Calu3 (cell line): ENCODE measurements around the gene DSCAM. TPM values are rescaled to one million over a fixed set of nuclear protein-coding genes. Genes with fewer than 3 reads are reported as not detected.

Experiments
- BruUV-seq: library from RNA; stranded (reverse); fragments of 400-500 nt; replicated peaks from 2 replicates; lab custom pipeline; 2021; lab: Mats Ljungman, UMichigan
- CTCF ChIA-PET: fragments of 300-600 bp; sonication (Branson Sonifier 250); formaldehyde crosslinking; loops from one replicate; lab custom pipeline; 2022; ENCODE audit warnings: antibody characterized with exemption; lab: Charles Lee
- DNase-seq: peaks from one replicate; pipeline ENCODE4 v3.0.0; 2022
- H3K27ac Mint-ChIP-seq: one replicate; pipeline ENCODE4 v1.8.0; 2022; ENCODE audit warnings: mixed read lengths; ENCODE audit not compliant: unreplicated experiment
- H3K27me3 Mint-ChIP-seq: one replicate; pipeline ENCODE4 v1.8.0; 2022; ENCODE audit warnings: mixed read lengths; ENCODE audit not compliant: unreplicated experiment
- H3K36me3 Mint-ChIP-seq: one replicate; pipeline ENCODE4 v1.8.0; 2022; ENCODE audit warnings: mild to moderate bottlenecking, moderate library complexity, mixed read lengths; ENCODE audit not compliant: insufficient read depth, unreplicated experiment
- H3K4me1 Mint-ChIP-seq: one replicate; pipeline ENCODE4 v1.8.0; 2022; ENCODE audit warnings: mild to moderate bottlenecking, low read depth, mixed read lengths; ENCODE audit not compliant: unreplicated experiment
- H3K4me3 Mint-ChIP-seq: one replicate; pipeline ENCODE4 v1.8.0; 2022; ENCODE audit warnings: mild to moderate bottlenecking, low read depth, moderate library complexity, mixed read lengths; ENCODE audit not compliant: unreplicated experiment
- H3K9me3 Mint-ChIP-seq: one replicate; pipeline ENCODE4 v1.8.0; 2022; ENCODE audit warnings: low read depth, mixed read lengths; ENCODE audit not compliant: unreplicated experiment
- intact Hi-C: fragments of 100-400 bp; cut with micrococcal nuclease; formaldehyde crosslinking; loops from one replicate; pipeline ENCODE4 v1.10.0; 2022; ENCODE audit not compliant: unreplicated experiment
- total RNA-seq: library from RNA; stranded (reverse); gene quantifications from 2 replicates; pipeline ENCODE4 v1.2.3, GENCODE V29; 2022
- TF ChIP-seq, protein P1 (sequence below): fragments of 200-600 bp; IDR thresholded peaks from one replicate; pipeline ENCODE4 v1.8.0; 2022; ENCODE audit warnings: antibody characterized with exemption; ENCODE audit not compliant: unreplicated experiment

Gene DSCAM
- total RNA-seq, 1 experiment from 2014 or later = not detected

DNA sequence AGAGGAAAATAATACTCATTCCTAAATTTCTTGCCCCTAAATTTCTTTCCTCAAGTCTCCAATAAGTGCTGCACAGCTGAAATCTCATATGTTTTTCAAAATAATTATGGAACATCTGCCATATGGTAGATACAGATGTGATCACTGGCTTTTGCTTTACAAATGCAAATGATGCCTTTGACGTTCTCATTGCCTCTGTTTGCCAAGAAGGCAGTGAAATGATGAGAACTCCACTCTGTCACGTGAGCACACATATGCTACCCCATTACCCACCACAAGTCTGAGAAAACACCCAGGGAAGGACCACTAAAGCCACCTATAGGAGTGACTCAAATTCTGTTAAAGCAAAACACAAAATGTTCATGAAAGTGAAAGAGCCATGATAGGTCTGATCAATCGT is 43.9 kb downstream of the DSCAM start:
- no peaks in the 10 kb centered on the region for H3K36me3 Mint-ChIP-seq
- H3K9me3 Mint-ChIP-seq = peaks cover 17% of the 10 kb centered on the region
- H3K4me3 Mint-ChIP-seq = no peak overlapping the region
- no peak overlapping the region for H3K27ac Mint-ChIP-seq
- TF ChIP-seq, protein P1, sequence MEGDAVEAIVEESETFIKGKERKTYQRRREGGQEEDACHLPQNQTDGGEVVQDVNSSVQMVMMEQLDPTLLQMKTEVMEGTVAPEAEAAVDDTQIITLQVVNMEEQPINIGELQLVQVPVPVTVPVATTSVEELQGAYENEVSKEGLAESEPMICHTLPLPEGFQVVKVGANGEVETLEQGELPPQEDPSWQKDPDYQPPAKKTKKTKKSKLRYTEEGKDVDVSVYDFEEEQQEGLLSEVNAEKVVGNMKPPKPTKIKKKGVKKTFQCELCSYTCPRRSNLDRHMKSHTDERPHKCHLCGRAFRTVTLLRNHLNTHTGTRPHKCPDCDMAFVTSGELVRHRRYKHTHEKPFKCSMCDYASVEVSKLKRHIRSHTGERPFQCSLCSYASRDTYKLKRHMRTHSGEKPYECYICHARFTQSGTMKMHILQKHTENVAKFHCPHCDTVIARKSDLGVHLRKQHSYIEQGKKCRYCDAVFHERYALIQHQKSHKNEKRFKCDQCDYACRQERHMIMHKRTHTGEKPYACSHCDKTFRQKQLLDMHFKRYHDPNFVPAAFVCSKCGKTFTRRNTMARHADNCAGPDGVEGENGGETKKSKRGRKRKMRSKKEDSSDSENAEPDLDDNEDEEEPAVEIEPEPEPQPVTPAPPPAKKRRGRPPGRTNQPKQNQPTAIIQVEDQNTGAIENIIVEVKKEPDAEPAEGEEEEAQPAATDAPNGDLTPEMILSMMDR = no peak
- intact Hi-C loops = no loop called here
- no peaks in the 10 kb centered on the region for H3K4me1 Mint-ChIP-seq
- CTCF ChIA-PET = no interaction called here
- no TSS peak for BruUV-seq
- H3K27me3 Mint-ChIP-seq = no peaks in the 10 kb centered on the region
- DNase-seq = no peak

DNA sequence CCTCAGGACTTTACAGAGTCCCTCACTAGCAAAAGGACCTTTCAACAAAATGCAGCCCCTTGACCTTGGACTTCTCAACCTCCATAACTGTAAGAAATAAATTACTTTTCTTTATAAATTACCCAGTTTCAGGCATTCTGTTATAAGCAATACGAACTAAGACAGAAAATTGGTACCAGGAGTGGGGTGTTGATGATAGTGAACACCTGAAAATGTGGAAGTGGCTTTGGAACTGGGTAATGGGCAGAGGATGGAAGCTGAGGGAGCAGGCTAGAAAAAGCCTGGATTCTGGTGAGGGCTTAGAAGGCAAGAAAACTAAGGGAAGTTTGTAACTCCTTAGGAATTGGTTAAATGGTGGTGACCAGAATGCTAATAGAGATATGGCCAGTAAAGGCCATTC is 46.8 kb downstream of the DSCAM start:
- H3K4me3 Mint-ChIP-seq = no peak overlapping the region
- H3K27ac Mint-ChIP-seq = no peak overlapping the region
- intact Hi-C loops = no loop called here
- DNase-seq = no peak
- BruUV-seq = no TSS peak
- CTCF ChIA-PET = no interaction called here
- H3K9me3 Mint-ChIP-seq = peaks cover 15% of the 10 kb centered on the region
- no peaks in the 10 kb centered on the region for H3K36me3 Mint-ChIP-seq
- no peaks in the 10 kb centered on the region for H3K27me3 Mint-ChIP-seq
- TF ChIP-seq, protein P1 = no peak
- H3K4me1 Mint-ChIP-seq = no peaks in the 10 kb centered on the region

DNA sequence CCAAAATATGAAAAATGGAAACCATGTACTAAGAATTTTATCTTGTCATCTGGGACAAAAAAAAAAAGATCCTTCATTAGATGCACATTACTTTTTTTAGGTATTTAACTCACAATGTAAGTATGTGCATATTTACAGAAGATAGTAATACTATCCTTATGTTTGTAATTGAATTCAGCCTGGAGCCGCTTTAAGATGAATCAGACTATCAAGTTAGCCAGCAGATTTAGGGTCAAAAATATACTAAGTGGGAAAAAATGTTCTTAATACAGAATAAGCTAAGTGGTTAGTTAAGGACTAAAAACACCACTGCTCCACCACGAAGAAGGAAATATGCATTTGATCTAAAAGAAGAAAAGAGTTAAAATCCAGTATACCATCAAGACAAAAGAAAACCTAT is 49.1 kb downstream of the DSCAM start:
- DNase-seq = no peak
- TF ChIP-seq, protein P1 = no peak

DNA sequence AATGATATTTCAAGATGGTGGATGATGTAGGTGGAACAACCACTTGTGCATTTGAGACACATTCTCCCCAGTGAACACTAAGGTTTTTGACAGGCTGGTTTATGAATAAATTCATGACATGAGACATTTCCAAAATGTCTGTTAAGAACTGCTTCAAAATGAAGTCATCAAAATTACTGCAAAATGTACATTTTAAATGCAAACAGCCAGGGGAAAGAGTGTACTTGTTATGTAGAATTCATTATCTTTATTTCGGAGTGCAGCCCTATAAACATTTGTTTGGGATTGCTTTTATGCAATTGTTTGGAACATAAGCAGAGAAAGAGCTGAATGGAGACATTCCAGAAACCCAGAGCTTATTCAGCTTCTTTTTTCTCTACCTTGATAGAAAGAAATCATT is 49.5 kb downstream of the DSCAM start:
- DNase-seq = no peak
- TF ChIP-seq, protein P1 = no peak
- H3K9me3 Mint-ChIP-seq = peaks cover 9% of the 10 kb centered on the region
- intact Hi-C loops = no loop called here
- CTCF ChIA-PET = no interaction called here
- H3K4me1 Mint-ChIP-seq = no peaks in the 10 kb centered on the region
- H3K27me3 Mint-ChIP-seq = no peaks in the 10 kb centered on the region
- BruUV-seq = no TSS peak
- H3K36me3 Mint-ChIP-seq = no peaks in the 10 kb centered on the region
- H3K27ac Mint-ChIP-seq = no peak overlapping the region
- H3K4me3 Mint-ChIP-seq = no peak overlapping the region

More for the DNA sequence above, 49.1 kb downstream of the DSCAM start:
- Mint-ChIP-seq H3K4me3 (no peak overlapping the region), H3K27me3 (no peaks in the 10 kb centered on the region), H3K27ac (no peak overlapping the region), H3K9me3 (peaks cover 5% of the 10 kb centered on the region), H3K4me1 (no peaks in the 10 kb centered on the region), H3K36me3 (no peaks in the 10 kb centered on the region)
- intact Hi-C loops = no loop called here
- CTCF ChIA-PET = no interaction called here
- BruUV-seq = no TSS peak

DNA sequence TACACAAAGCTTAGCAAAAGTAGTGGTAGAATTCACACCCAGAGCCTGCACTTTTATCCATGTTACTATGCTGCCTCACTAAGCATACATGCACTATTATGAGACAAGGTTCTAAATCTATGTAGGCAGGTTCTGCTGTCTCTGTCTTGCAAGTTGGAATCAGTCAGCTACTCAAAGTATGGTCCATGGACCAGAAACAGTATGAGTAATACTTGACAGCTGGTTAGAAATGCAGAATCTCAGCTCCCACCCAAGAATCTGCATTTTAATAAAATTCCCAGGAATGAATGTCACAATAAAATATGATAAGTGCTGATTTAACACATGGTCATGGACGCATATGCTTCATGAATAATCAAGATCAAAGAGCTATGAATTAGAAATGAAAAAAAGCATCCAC is 50.5 kb downstream of the DSCAM start:
- CTCF ChIA-PET = no interaction called here
- H3K36me3 Mint-ChIP-seq = no peaks in the 10 kb centered on the region
- intact Hi-C loops = no loop called here
- no peak overlapping the region for H3K4me3 Mint-ChIP-seq
- H3K27me3 Mint-ChIP-seq = no peaks in the 10 kb centered on the region
- no peak overlapping the region for H3K27ac Mint-ChIP-seq
- BruUV-seq = no TSS peak
- TF ChIP-seq, protein P1 = no peak
- H3K4me1 Mint-ChIP-seq = no peaks in the 10 kb centered on the region
- H3K9me3 Mint-ChIP-seq = peaks cover 10% of the 10 kb centered on the region
- no peak for DNase-seq
